GM12878 (cell line): ENCODE measurements around the gene NPLOC4. TPM values are rescaled to one million over a fixed set of nuclear protein-coding genes. Genes with fewer than 3 reads are reported as not detected.

Experiments used
- ATAC-seq: fragments of 200-7000 bp; cut with Tn5 transposase; 3 replicates; pipeline ENCODE4 v1.9.1; 2020; ENCODE audit warnings: mild to moderate bottlenecking, moderate library complexity
- BruUV-seq: library from RNA; stranded (reverse); fragments of 400-500 nt; replicated peaks from 2 replicates; lab custom pipeline; 2021; lab: Mats Ljungman, UMichigan
- CTCF ChIA-PET: fragments of 300-600 bp; sonication (Branson Sonifier 250); formaldehyde crosslinking; extraction: SDS; loops from one replicate; lab custom pipeline; 2021; ENCODE audit warnings: inconsistent platforms; lab: Yijun Ruan, JAX
- POLR2A ChIA-PET: fragments of 350-600 bp; formaldehyde crosslinking; extraction: SDS; loops from one replicate; lab custom pipeline; 2021; ENCODE audit warnings: inconsistent platforms; lab: Charles Lee
- RAD21 ChIA-PET: fragments of 300-600 bp; sonication (Branson Sonifier 250); formaldehyde crosslinking; loops from one replicate; lab custom pipeline; 2023; ENCODE audit warnings: antibody characterized with exemption; ENCODE audit not compliant: unreplicated experiment; lab: Charles Lee
- SMC1A ChIA-PET: fragments of 300-600 bp; sonication (Branson Sonifier 250); formaldehyde crosslinking; loops from one replicate; lab custom pipeline; 2023; ENCODE audit not compliant: unreplicated experiment, uncharacterized antibody; lab: Charles Lee
- DNase-seq: peaks from one replicate; pipeline ENCODE4 v3.0.0-alpha.2; 2011; ENCODE audit warnings: low read depth, low spot score
- FAIRE-seq: peaks from 3 replicates; lab custom pipeline; 2011; peaks lifted over from hg19 to GRCh38; lab: Jason Lieb, UNC
- H2AFZ ChIP-seq: 2 replicates; pipeline ENCODE4 v1.6.0; 2011; ENCODE audit warnings: low read depth, low read length, control low read depth; ENCODE audit not compliant: control insufficient read depth
- H3K27ac ChIP-seq: 2 replicates; pipeline ENCODE4 v1.5.1; 2011; ENCODE audit warnings: control low read depth; ENCODE audit not compliant: control insufficient read depth, insufficient read depth
- H3K27me3 ChIP-seq, 2 experiments: replicated peaks in 1 of 2; 2 replicates each; pipeline versions ENCODE4 v1.6.0 to v1.6.1; 2011; ENCODE audit warnings: low read length in 1 of 2; ENCODE audit not compliant: control insufficient read depth in 2 of 2, insufficient read depth in 2 of 2
- H3K36me3 ChIP-seq, 2 experiments: 2 replicates each; pipeline ENCODE4 v1.5.1; 2011; ENCODE audit warnings: low read length in 1 of 2; ENCODE audit not compliant: control insufficient read depth in 2 of 2, insufficient read depth in 2 of 2
- H3K4me1 ChIP-seq: 2 replicates; pipeline ENCODE4 v1.6.1; 2011; ENCODE audit warnings: mild to moderate bottlenecking, low read length, moderate library complexity, mixed read lengths; ENCODE audit not compliant: control insufficient read depth, insufficient read depth
- H3K4me2 ChIP-seq: 2 replicates; pipeline ENCODE4 v1.6.0; 2011; ENCODE audit warnings: control low read depth; ENCODE audit not compliant: control insufficient read depth, insufficient read depth
- H3K4me3 ChIP-seq: fragments of 200-600 bp; sonication (generic); 2 replicates; pipeline ENCODE4 v1.5.1; 2016
- H3K79me2 ChIP-seq: 2 replicates; pipeline ENCODE4 v1.6.0; 2011; ENCODE audit warnings: low read length; ENCODE audit not compliant: control insufficient read depth, insufficient read depth
- H3K9ac ChIP-seq: 2 replicates; pipeline ENCODE4 v1.8.0; 2011; ENCODE audit warnings: low read length, control low read depth, mixed read lengths; ENCODE audit not compliant: control insufficient read depth, insufficient read depth
- H3K9me3 ChIP-seq: replicated peaks from 3 replicates; pipeline ENCODE4 v1.5.1; 2011; ENCODE audit warnings: mild to moderate bottlenecking, low read length; ENCODE audit not compliant: control insufficient read depth, insufficient read depth
- H4K20me1 ChIP-seq: 2 replicates; pipeline ENCODE4 v1.6.0; 2011; ENCODE audit not compliant: control insufficient read depth, insufficient read depth
- BHLHE40 ChIP-seq, 2 experiments: fragments of 450-650 bp in 1 of 2; IDR thresholded peaks; 2 replicates each; pipeline ENCODE4 v1.6.1; 2011 to 2017; ENCODE audit warnings: low read depth in 2 of 2, borderline replicate concordance in 1 of 2, improper control_type of control experiment in 1 of 2, low read length in 1 of 2, mild to moderate bottlenecking in 1 of 2
- CTCF ChIP-seq, 3 experiments: IDR thresholded peaks in 2 of 3; conservative IDR thresholded peaks in 1 of 3; 2 replicates each; pipeline ENCODE4 v1.5.1; 2011; ENCODE audit warnings: low read depth in 3 of 3, low read length in 3 of 3, mild to moderate bottlenecking in 3 of 3, control low read depth in 2 of 3, moderate library complexity in 2 of 3, inconsistent platforms in 1 of 3, mixed read lengths in 1 of 3; ENCODE audit not compliant: control insufficient read depth in 2 of 3, insufficient read depth in 1 of 3; ENCODE audit errors: extremely low read depth in 1 of 3
- MAX ChIP-seq: IDR thresholded peaks from 2 replicates; pipeline ENCODE4 v1.6.1; 2012; ENCODE audit warnings: low read depth, low read length, improper control_type of control experiment
- RAD21 ChIP-seq: IDR thresholded peaks from 2 replicates; pipeline ENCODE4 v1.6.1; 2011; ENCODE audit warnings: mild to moderate bottlenecking, low read depth, low read length, moderate library complexity; ENCODE audit not compliant: insufficient read depth
- SMC3 ChIP-seq: IDR thresholded peaks from 2 replicates; pipeline ENCODE4 v1.6.1; 2011; ENCODE audit warnings: low read length, improper control_type of control experiment, borderline replicate concordance
- YY1 ChIP-seq: IDR thresholded peaks from 2 replicates; pipeline ENCODE4 v1.6.1; 2011; ENCODE audit warnings: low read depth, mild to moderate bottlenecking, low read length
- WGBS: methylation state at CpG from one replicate; pipeline ENCODE4 v1.1.6; 2016; ENCODE audit warnings: low lambda C conversion rate; ENCODE audit not compliant: insufficient replicate concordance, insufficient coverage; ENCODE audit errors: missing lambda C conversion rate; 5-methylcytosine and 5-hydroxymethylcytosine counted together
- in situ Hi-C: fragments of 300-500 bp; cut with MboI; formaldehyde crosslinking; loops from 9 replicates; pipeline ENCODE4 v1.14.3; 2018; ENCODE audit warnings: mixed read lengths
- intact Hi-C: fragments of 100-400 bp; cut with micrococcal nuclease; formaldehyde crosslinking; loops from one replicate; pipeline ENCODE4 v1.14.2; 2022; ENCODE audit not compliant: unreplicated experiment
- polyA plus RNA-seq, 11 experiments: library from polyadenylated mRNA; depleted of rRNA in 4 of 11; unstranded in 6 of 11; stranded (reverse) in 5 of 11; fragments of >200 nt; fragmentation: Nextera tagmentation in 4 of 11; fragmentation: Illumina TruSeq in 1 of 11; extraction: Ambion mirVana in 4 of 11; extraction: Trizol in 1 of 11; gene quantifications; 1 replicate in 1 of 11; 2 replicates in 10 of 11; pipeline versions ENCODE4 v1.2.1 to v1.2.3, GENCODE V29; 2011 to 2016; ENCODE audit warnings: inconsistent platforms in 2 of 11, missing spikeins in 2 of 11, low read depth in 1 of 11
- total RNA-seq, 4 experiments: library from RNA; depleted of rRNA in 3 of 4; stranded (reverse); fragments of >200 nt in 3 of 4; fragmentation: Illumina TruSeq in 1 of 4; extraction: Trizol in 1 of 4; gene quantifications; 2 replicates each; pipeline versions ENCODE4 v1.2.1 to v1.2.3, GENCODE V29; 2013 to 2021

NPLOC4 gene
- total and polyA plus RNA-seq, 10 of the 15 experiments (the other 5 are each of a cell fraction or from before 2014, with no cell fraction given) = 1.5 to 83.7 (median 45.8) TPM

- peaks cover 13% of the 10 kb centered on the region for H3K4me1 ChIP-seq
- no peaks in the 10 kb centered on the region for H4K20me1 ChIP-seq
- CTCF ChIA-PET = interaction anchor here (0.7 to 3.4 kb wide), 23 partner anchors 7 to 536 kb away, joined by 3 to 47 read pairs (median 4); partner anchors contain the start of genes ARL16, FAAP100 and HGS
- no peaks in the 10 kb centered on the region for H3K27me3 ChIP-seq
- no peaks in the 10 kb centered on the region; the same call in 1 of the 2 replicates for H3K79me2 ChIP-seq
- DNase-seq = peak; percentile 20
- in situ Hi-C loops (no loop called here), intact Hi-C loops (loop anchor here (5.0 kb wide), 2 partner anchors 84 to 349 kb away; no protein-coding TSS in a partner anchor)
- H3K9me3 ChIP-seq = no peaks in the 10 kb centered on the region
- peak; percentile 73 for TF ChIP-seq RAD21
- TF ChIP-seq YY1 = 0 out of 2 replicates have a peak, but pooled peaks have one; percentile 16
- peak; percentile 72 to 85 (median 73) for TF ChIP-seq CTCF (IDR thresholded peaks at IDR 0.05 in 2 of 3, conservative IDR thresholded peaks at IDR 0.05 in 1 of 3; ENCODE audit: control insufficient read depth in 2 of 3, extremely low read depth in 1 of 3, insufficient read depth in 1 of 3, low read depth in 3 of 3, low read length in 3 of 3)
- TF ChIP-seq SMC3 = peak; percentile 59; the same call in 1 of the 2 replicates
- TF ChIP-seq BHLHE40 (IDR thresholded peaks at IDR 0.05; ENCODE audit: borderline replicate concordance in 1 of 2, low read depth in 2 of 2, low read length in 1 of 2) = peak in 1 of 2 experiments; percentile 33; a peak in 1 of 4 replicates
- TF ChIP-seq MAX = no peak
- POLR2A ChIA-PET = interaction anchor here (1.0 to 1.5 kb wide), 4 partner anchors 41 to 310 kb away, joined by 3 to 4 read pairs (median 4); no protein-coding TSS in a partner anchor
- 32% methylated on average over 9 of the region's 9 CpGs for WGBS
- no peak overlapping the region for H3K4me2 ChIP-seq
- H3K9ac ChIP-seq = no peak overlapping the region
- H2AFZ ChIP-seq = no peak overlapping the region
- H3K4me3 ChIP-seq = no peak overlapping the region
- RAD21 ChIA-PET = interaction anchor here (1.1 to 5.0 kb wide), 6 partner anchors 40 to 310 kb away, joined by 3 to 44 read pairs (median 10); partner anchors contain the start of gene FAAP100
- no peak overlapping the region for H3K27ac ChIP-seq
- peaks cover 17 to 35% of the 10 kb centered on the region in 2 experiments for H3K36me3 ChIP-seq
- FAIRE-seq = peak; percentile 99
- SMC1A ChIA-PET = interaction anchor here (1.4 to 2.8 kb wide), 6 partner anchors 23 to 117 kb away, joined by 3 to 21 read pairs (median 7); no protein-coding TSS in a partner anchor
- peak; percentile 83 for ATAC-seq
- no TSS peak for BruUV-seq
Measured at GRCh38 chr17:81601525-81602120, 35.3 kb downstream of the NPLOC4 start.
